Astrocyte (in vitro differentiated cells and primary cell): ENCODE results near the gene CIB4.

Experiments used
- EZH2 ChIP-seq: IDR thresholded peaks from 2 replicates; pipeline ENCODE4 v1.6.1; 2012; ENCODE audit warnings: mild to moderate bottlenecking, low read length, inconsistent platforms; ENCODE audit not compliant: insufficient read depth
- TF ChIP-seq, protein P1 (sequence below): IDR thresholded peaks from 2 replicates; pipeline ENCODE4 v1.5.1; 2011; ENCODE audit warnings: low read depth, mild to moderate bottlenecking, inconsistent platforms, low read length, moderate library complexity; ENCODE audit not compliant: insufficient read depth

DNA sequence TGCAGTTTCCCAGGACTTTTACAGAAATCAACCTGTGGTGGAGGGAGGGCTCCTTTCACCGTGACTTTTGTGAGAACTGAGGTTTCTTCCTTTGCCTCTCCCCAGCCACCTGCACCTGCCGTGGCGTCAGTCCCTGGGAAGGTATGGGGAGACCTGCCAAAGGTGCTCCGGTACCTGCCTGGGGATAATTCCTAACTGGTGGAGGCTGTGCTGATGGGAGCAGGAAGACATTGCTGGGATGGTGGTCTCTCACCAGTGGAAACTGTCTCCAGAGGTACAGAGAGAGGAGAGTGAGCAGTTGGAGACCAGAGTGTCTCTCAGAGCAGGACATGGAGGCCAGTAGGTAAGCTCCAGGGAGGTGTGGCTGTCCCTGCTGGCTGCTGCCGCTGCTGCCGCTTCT, 52.6 kb downstream of the CIB4 start:
- TF ChIP-seq, protein P1, sequence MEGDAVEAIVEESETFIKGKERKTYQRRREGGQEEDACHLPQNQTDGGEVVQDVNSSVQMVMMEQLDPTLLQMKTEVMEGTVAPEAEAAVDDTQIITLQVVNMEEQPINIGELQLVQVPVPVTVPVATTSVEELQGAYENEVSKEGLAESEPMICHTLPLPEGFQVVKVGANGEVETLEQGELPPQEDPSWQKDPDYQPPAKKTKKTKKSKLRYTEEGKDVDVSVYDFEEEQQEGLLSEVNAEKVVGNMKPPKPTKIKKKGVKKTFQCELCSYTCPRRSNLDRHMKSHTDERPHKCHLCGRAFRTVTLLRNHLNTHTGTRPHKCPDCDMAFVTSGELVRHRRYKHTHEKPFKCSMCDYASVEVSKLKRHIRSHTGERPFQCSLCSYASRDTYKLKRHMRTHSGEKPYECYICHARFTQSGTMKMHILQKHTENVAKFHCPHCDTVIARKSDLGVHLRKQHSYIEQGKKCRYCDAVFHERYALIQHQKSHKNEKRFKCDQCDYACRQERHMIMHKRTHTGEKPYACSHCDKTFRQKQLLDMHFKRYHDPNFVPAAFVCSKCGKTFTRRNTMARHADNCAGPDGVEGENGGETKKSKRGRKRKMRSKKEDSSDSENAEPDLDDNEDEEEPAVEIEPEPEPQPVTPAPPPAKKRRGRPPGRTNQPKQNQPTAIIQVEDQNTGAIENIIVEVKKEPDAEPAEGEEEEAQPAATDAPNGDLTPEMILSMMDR, result no peak
- TF ChIP-seq EZH2, result no peak
